WTC11 (cell line): ENCODE data around the gene PTPRN2.

Source experiments
- SP1 ChIP-seq: sonication (generic); formaldehyde crosslinking; conservative IDR thresholded peaks from 2 replicates; pipeline ENCODE4 v1.8.1; 2022; ENCODE audit warnings: missing genetic modification reagents
- ZNF138 ChIP-seq: sonication (generic); formaldehyde crosslinking; conservative IDR thresholded peaks from 2 replicates; pipeline ENCODE4 v1.8.1; 2022; ENCODE audit warnings: mild to moderate bottlenecking, moderate library complexity, missing genetic modification reagents

- no peak for TF ChIP-seq ZNF138 (CRISPR knock-in tag)
- TF ChIP-seq SP1 (CRISPR knock-in tag): no peak
These were observed 8.7 kb upstream of the PTPRN2 start for GRCh38 chr7:158596309-158596708.
